PC-9 (cell line): ENCODE results near the gene PPP2R2B.
"Not testable (repeated sequence)": the region's sequence is repeated elsewhere in the genome, so short reads cannot be mapped to it uniquely, and the experiment has no call there.

Source experiments
- EZH2 ChIP-seq: fragments of 200-600 bp; sonication (generic); IDR thresholded peaks from 2 replicates; pipeline ENCODE4 v1.8.0; 2017; ENCODE audit warnings: antibody characterized with exemption, low read depth
- TF ChIP-seq, protein P1 (sequence below): fragments of 200-600 bp; sonication (generic); conservative IDR thresholded peaks from 2 replicates; pipeline ENCODE4 v1.6.1; 2017; ENCODE audit warnings: mixed run types, antibody characterized with exemption, mild to moderate bottlenecking, moderate library complexity

DNA sequence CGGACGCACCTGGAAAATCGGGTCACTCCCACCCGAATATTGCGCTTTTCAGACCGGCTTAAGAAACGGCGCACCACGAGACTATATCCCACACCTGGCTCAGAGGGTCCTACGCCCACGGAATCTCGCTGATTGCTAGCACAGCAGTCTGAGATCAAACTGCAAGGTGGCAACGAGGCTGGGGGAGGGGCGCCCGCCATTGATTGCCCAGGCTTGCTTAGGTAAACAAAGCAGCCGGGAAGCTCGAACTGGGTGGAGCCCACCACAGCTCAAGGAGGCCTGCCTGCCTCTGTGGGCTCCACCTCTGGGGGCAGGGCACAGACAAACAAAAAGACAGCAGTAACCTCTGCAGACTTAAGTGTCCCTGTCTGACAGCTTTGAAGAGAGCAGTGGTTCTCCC lies 268.8 kb downstream of the PPP2R2B start:
- TF ChIP-seq, protein P1, sequence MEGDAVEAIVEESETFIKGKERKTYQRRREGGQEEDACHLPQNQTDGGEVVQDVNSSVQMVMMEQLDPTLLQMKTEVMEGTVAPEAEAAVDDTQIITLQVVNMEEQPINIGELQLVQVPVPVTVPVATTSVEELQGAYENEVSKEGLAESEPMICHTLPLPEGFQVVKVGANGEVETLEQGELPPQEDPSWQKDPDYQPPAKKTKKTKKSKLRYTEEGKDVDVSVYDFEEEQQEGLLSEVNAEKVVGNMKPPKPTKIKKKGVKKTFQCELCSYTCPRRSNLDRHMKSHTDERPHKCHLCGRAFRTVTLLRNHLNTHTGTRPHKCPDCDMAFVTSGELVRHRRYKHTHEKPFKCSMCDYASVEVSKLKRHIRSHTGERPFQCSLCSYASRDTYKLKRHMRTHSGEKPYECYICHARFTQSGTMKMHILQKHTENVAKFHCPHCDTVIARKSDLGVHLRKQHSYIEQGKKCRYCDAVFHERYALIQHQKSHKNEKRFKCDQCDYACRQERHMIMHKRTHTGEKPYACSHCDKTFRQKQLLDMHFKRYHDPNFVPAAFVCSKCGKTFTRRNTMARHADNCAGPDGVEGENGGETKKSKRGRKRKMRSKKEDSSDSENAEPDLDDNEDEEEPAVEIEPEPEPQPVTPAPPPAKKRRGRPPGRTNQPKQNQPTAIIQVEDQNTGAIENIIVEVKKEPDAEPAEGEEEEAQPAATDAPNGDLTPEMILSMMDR, result not testable (repeated sequence)
- TF ChIP-seq EZH2, result not testable (repeated sequence)
